GM18868 (cell line): ENCODE data around the gene BTN1A1.
"Not testable (repeated sequence)": the region's sequence is repeated elsewhere in the genome, so short reads cannot be mapped to it uniquely, and the experiment has no call there.

ENCODE experiments used
- ATAC-seq: cut with Tn5 transposase; IDR thresholded peaks from one replicate; pipeline ENCODE4 v1.9.1; 2021; ENCODE audit warnings: mild to moderate bottlenecking, moderate library complexity; ENCODE audit not compliant: unreplicated experiment

Gene BTN1A1

GRCh38 chr6:26507658-26508057 lies 7.6 kb downstream of the BTN1A1 start:
- no peak for ATAC-seq

GRCh38 chr6:26511033-26511432 lies 10.9 kb downstream of the BTN1A1 start:
- not testable (repeated sequence) for ATAC-seq

DNA sequence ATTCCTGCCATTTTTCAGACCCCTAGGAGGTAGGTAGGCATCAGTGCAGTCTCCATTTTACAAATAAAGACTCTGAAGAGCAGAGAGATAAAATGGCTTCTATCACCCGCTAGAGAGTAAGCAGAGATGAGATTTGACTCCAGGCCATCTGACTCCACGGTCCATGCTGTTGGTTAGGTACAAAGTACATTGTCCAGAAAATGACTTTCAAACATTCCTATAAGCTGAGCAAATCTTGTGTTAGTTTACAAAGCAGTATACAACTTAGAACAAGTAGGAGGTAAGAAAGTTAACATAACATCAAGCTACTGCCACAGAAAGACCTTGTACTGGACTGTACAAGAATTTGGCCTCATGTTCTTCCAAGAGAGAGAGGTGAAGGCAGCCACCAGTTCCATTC lies 14.9 kb downstream of the BTN1A1 start:
- no peak for ATAC-seq

GRCh38 chr6:26516481-26517427 lies 16.7 kb downstream of the BTN1A1 start:
- ATAC-seq: no peak

GRCh38 chr6:26519359-26519758 lies 19.3 kb downstream of the BTN1A1 start:
- ATAC-seq: no peak

DNA sequence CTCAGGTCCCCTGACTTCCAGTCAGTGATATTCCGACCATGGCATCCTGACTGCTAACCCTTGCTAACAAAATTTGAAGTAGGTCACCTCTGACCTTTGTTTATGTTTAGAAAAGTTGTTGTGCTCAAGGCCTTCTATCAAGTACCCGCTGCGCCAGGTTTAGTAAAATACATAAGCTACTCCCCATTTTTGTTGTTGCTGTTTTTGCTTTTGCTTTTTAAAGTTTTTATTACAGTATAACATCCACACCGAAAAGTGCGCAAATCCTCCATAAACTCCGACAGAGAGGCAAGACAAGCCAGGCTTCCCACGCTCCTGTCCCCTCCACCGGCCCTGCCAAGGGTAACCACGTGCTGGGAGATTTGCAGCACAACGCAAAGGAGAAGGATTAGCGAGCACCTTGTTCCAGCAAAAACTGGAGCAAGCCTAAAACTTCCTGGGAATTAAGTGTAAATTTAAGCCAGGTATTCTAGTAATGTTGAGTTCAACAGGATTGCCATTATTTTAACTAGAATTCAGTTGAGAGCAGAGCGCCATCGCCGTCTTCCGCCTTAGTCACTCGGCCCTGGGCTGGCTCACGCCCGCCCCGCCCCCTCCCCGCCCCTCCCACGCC lies 20.2 kb downstream of the BTN1A1 start:
- ATAC-seq: peak; percentile 30

DNA sequence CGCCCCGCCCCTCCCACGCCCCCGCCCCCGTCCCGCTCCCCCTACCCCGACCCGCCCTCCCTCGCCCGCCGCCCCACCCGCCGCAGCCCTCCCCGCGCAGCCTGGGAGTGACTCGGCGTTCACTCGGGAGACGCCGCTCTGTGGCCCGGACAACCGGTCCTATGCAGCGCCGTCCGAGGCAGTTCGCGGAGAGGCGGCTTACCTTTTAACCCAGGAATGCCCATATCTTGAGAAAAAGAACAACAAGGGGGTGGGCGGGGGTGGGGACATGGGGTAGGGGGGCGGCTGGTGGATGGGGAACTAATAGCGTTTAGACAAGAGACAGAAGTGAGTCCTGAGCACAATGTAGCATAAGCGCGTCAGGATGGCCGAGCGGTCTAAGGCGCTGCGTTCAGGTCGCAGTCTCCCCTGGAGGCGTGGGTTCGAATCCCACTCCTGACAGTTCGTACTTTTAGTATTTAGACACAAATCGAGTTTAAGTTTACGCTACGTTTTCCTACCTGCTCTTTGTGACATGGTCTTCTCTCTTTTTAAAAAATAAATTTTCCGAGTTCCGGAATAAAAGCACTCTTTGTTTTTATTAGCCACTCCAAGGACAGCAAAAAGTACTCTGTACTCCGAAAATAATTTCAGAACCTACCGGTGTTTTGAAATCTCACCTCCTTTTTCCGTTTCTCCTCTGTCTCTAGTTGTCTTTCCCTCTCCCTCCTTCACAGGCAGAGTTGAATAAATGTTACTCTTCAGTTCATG lies 20.9 kb downstream of the BTN1A1 start:
- peak; percentile 58 for ATAC-seq

GRCh38 chr6:26521600-26522391 lies 21.7 kb downstream of the BTN1A1 start:
- ATAC-seq: peak; percentile 71

DNA sequence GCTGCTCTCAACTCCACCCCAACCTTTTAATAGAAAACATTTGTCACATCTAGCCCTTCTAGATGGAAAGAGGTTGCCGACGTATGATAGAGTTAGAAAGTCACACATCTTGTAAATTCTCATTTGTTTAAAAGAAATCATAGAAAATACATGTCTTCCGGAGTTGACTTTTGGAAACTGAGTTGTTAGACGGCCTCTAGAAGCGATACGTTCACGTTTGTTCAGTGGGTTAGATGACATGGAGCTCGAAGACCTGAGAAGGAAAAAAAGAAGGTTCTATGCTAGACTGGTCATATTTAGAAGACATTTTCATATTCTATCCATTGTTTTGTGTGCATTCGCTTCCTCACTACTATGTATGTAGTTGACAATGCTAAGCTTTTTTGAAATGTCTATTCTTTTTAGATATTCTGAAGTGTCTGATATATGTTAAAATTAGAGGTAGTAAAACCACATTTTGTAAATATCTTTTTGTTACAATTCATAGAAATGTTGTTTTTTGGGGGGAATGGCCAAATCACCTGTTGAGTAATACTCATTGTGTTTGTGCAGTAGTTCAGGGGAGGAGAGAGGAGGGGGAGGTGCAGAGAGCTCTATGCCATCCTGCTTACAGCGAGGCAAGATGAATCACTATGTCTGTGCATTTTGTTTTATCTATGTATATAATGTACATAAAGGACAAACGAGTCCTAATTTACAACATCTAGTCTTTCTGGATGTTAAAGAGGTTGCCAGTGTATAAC lies 22.6 kb downstream of the BTN1A1 start:
- not testable (repeated sequence) for ATAC-seq

DNA sequence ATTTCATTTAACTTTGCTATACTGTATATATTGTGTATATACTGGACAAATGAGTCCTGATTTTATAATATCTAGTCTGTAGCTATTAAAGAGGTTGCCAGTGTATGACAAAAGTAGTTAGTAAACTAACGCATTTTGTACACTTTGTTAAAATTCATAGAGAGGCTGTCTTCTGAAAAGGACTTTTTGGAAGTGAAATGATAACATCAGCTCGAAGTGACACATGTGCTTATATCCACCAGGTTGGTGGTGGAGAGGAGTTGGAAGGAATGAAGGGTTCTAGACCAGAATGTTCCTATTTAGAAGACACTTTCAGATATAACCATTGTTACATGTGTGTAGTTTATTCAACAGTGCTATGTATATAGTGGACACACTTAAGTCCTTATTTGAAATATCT lies 24.2 kb downstream of the BTN1A1 start:
- not testable (repeated sequence) for ATAC-seq

DNA sequence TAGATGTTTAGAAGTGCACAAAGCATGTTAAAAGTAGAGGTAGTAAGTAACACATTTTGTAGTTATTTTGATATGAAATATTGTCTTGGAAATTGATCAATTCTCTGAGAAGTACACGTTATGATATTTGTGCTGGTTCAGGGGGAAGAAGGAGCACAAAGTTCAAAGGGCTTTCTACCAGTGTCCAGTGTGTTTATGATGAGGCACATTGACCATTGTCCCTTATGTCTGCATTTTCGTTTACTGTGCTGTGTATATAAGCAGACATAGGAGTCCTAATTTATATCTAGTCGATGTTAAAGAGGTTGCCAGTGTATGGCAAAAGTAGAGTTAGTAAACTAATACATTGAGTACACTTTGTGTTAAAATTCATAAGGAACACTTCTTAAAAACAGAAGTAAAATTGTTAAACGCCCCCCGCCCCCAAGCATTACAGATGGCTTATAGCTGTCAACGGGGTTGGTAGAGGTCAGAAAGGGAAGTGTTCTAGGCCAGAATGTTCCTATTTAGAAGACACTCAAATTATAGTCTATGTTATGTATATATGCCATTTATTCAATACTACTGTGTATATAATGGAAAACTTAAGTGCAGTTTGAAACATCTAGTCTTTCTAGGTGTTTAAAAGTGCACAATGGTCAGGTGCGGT lies 24.7 kb downstream of the BTN1A1 start:
- no peak for ATAC-seq

- no peak for ATAC-seq
Observed at GRCh38 chr6:26525838-26526237, 25.7 kb downstream of the BTN1A1 start.

DNA sequence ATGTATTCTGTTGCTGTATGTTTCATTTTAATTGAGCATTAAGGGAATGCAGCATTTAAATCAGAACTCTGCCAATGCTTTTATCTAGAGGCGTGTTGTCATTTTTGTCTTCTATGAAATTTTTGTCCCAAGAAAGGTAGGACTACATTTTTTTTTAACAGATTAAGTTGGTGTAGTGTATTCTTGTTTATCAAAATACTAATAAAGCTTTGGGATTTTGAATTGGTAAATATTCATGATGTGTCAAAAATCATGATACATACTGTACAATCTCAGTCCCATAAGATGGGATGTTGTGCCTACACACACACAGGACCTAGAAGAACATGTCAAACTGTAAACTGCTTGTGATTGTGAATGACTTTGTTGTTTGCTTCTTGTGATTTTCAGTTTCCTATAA lies 26.8 kb downstream of the BTN1A1 start:
- ATAC-seq: no peak

GRCh38 chr6:26530203-26530602 lies 30.1 kb downstream of the BTN1A1 start:
- no peak for ATAC-seq

DNA sequence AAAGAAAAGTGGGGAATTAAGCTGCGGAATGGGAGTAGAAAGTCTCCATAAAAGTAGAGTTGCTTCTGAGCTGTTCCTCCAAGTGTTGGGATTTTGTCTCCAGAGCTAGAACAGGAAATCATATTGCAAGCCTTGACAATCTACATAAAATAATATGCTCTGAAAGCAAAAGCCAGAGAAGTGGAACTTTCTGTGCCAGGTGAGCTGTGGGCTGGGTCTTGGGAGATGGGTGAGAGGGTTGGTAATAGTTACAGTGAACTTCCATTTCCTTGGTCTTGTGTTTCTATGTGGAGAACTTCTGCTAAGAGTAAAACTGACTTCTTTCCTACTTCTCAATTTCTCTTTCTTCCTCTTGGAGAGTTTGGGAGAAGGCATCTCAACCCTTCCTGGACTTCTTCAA lies 31.8 kb downstream of the BTN1A1 start:
- ATAC-seq: no peak

GRCh38 chr6:26532699-26533531 lies 32.8 kb downstream of the BTN1A1 start:
- peak; percentile 33 for ATAC-seq

GRCh38 chr6:26533532-26533931 lies 33.4 kb downstream of the BTN1A1 start:
- ATAC-seq: no peak

GRCh38 chr6:26534681-26535465 lies 34.8 kb downstream of the BTN1A1 start:
- ATAC-seq: no peak
